Measurements from ENCODE around the gene LRRC63. TPM values are rescaled to one million over a fixed set of nuclear protein-coding genes. Genes with fewer than 3 reads are reported as not detected.
A peak's percentile ranks its signal among the peaks of the same experiment; 100 is the strongest.

Gene LRRC63
- total and polyA plus RNA-seq, 9 of the 15 experiments (the other 6 are each of a cell fraction or from before 2014, with no cell fraction given): 0.07 to 0.41 (median 0.24) TPM; not detected in 1

DNA sequence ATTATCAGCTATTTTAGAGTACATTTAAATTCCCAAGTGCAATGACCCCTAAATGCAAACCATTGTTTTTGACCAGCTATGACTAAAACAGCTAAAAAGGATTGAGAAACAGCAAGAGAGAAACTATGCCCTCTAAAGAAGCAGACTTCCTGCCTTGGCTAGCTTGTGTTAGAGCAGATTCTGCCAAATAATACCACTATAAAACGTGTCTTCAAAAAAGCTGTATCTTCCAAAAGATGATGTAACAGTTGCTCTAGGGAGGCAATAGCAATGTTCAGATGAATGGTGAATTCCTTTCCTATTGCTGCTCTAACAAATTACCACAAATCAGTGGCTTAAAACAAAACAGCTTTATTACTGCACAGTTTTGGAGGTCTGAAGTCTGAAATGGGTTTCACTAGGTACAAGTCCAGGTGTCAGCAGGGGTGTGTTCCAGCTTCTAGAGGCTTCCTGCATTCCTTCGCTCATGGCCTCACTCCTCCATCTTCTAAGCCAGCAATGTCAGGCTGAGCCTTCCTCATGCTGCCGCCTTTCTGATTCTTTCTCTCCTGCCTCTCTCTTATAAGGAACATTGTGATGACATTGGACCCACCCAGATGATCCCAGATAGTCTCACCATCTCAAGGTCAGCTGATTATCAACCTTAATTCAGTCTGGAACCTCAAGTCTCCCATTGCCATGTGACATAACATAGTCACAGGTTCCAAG lies 84.5 kb downstream of the LRRC63 start:
- FAIRE-seq (no peak), DNase-seq (ENCODE audit: extremely low read depth in 1 of 4, low spot score in 3 of 4) (no peak), ATAC-seq (peak; percentile 49)
- Histone ChIP-seq H3K4me3 (no peak overlapping the region), H3K9ac (ENCODE audit: insufficient read depth in 1 of 2, low read depth in 2 of 2, low read length in 2 of 2) (no peak overlapping the region), H3K36me3 (ENCODE audit: control insufficient read depth, insufficient read depth, low read length) (no peaks in the 10 kb centered on the region), H3K79me2 (ENCODE audit: control insufficient read depth, insufficient read depth, low read length) (no peaks in the 10 kb centered on the region), H3K4me2 (ENCODE audit: insufficient read depth, low read length) (no peak overlapping the region), H3K4me1 (replicated peaks in 1 of 2; ENCODE audit: control insufficient read depth in 2 of 2, insufficient read depth in 2 of 2, low read length in 2 of 2) (peaks cover 0 to 26% of the 10 kb centered on the region in 2 experiments; a peak in 3 of 5 replicates), H2AFZ (ENCODE audit: low read depth, low read length) (peak overlapping the region; percentile 55), H3K27me3 (ENCODE audit: control insufficient read depth in 2 of 2, insufficient read depth in 2 of 2, low read length in 2 of 2) (no peaks in the 10 kb centered on the region), H4K20me1 (replicated peaks; ENCODE audit: control insufficient read depth, insufficient read depth, low read length) (no peaks in the 10 kb centered on the region), H3K9me1 (ENCODE audit: control insufficient read depth, insufficient read depth, low read length) (no peaks in the 10 kb centered on the region), H3K27ac (ENCODE audit: extremely low read depth, low read depth, low read length) (no peak overlapping the region; the same call in 2 of the 3 replicates), H3K9me3 (replicated peaks; ENCODE audit: control insufficient read depth, insufficient read depth, low read depth, low read length) (no peaks in the 10 kb centered on the region)
- 67% methylated on average over 3 of the region's 3 CpGs for WGBS (ENCODE audit: insufficient coverage, low coverage, missing lambda C conversion rate)
- in situ Hi-C loops (cut with MboI) (loop anchor here (10.0 kb wide), 1 partner anchor 141 kb away; no protein-coding TSS in a partner anchor), intact Hi-C loops (cut with micrococcal nuclease) (no loop called here)
- CTCF ChIA-PET (ENCODE audit: low intra/inter-chr PET ratio): no interaction called here
- POLR2A ChIA-PET: interaction anchor here (0.7 to 1.3 kb wide), 3 partner anchors 8 to 141 kb away, joined by 3 read pairs; no protein-coding TSS in a partner anchor
- BruUV-seq (replicated peaks): no TSS peak
- no peak for TF ChIP-seq ZNF583 (CRISPR knock-in tag; IDR thresholded peaks at IDR 0.05)
- TF ChIP-seq, protein P1, sequence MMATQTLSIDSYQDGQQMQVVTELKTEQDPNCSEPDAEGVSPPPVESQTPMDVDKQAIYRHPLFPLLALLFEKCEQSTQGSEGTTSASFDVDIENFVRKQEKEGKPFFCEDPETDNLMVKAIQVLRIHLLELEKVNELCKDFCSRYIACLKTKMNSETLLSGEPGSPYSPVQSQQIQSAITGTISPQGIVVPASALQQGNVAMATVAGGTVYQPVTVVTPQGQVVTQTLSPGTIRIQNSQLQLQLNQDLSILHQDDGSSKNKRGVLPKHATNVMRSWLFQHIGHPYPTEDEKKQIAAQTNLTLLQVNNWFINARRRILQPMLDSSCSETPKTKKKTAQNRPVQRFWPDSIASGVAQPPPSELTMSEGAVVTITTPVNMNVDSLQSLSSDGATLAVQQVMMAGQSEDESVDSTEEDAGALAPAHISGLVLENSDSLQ (IDR thresholded peaks at IDR 0.05): no peak
- TF ChIP-seq ZNF75A (CRISPR knock-in tag; IDR thresholded peaks at IDR 0.05): no peak
- TF ChIP-seq TEAD2 (tag; IDR thresholded peaks at IDR 0.05): no peak
- TF ChIP-seq, protein P2, sequence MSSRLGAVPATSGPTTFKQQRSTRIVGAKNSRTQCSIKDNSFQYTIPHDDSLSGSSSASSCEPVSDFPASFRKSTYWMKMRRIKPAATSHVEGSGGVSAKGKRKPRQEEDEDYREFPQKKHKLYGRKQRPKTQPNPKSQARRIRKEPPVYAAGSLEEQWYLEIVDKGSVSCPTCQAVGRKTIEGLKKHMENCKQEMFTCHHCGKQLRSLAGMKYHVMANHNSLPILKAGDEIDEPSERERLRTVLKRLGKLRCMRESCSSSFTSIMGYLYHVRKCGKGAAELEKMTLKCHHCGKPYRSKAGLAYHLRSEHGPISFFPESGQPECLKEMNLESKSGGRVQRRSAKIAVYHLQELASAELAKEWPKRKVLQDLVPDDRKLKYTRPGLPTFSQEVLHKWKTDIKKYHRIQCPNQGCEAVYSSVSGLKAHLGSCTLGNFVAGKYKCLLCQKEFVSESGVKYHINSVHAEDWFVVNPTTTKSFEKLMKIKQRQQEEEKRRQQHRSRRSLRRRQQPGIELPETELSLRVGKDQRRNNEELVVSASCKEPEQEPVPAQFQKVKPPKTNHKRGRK (tag; IDR thresholded peaks at IDR 0.05): no peak
- no peak for TF ChIP-seq CREBBP (IDR thresholded peaks at IDR 0.05; ENCODE audit: low read depth, low read length)
- no peak for TF ChIP-seq TSHZ1 (CRISPR knock-in tag; IDR thresholded peaks at IDR 0.05)
- TF ChIP-seq, protein P3, sequence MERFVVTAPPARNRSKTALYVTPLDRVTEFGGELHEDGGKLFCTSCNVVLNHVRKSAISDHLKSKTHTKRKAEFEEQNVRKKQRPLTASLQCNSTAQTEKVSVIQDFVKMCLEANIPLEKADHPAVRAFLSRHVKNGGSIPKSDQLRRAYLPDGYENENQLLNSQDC (CRISPR knock-in tag; IDR thresholded peaks at IDR 0.05): no peak
- TF ChIP-seq KLF10 (CRISPR knock-in tag; IDR thresholded peaks at IDR 0.05): no peak
- TF ChIP-seq MAX (CRISPR knock-in tag; IDR thresholded peaks at IDR 0.05): no peak
- no peak for TF ChIP-seq NONO (IDR thresholded peaks at IDR 0.05; ENCODE audit: low read depth in 2 of 2, low read length in 1 of 2)
- TF ChIP-seq, protein P4, sequence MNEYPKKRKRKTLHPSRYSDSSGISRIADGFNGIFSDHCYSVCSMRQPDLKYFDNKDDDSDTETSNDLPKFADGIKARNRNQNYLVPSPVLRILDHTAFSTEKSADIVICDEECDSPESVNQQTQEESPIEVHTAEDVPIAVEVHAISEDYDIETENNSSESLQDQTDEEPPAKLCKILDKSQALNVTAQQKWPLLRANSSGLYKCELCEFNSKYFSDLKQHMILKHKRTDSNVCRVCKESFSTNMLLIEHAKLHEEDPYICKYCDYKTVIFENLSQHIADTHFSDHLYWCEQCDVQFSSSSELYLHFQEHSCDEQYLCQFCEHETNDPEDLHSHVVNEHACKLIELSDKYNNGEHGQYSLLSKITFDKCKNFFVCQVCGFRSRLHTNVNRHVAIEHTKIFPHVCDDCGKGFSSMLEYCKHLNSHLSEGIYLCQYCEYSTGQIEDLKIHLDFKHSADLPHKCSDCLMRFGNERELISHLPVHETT (CRISPR knock-in tag; conservative IDR thresholded peaks at IDR 0.05 in 1 of 2, IDR thresholded peaks at IDR 0.05 in 1 of 2): no peak
- TF ChIP-seq FOS (IDR thresholded peaks at IDR 0.05; ENCODE audit: extremely low read depth, insufficient read length): no peak

Measured in K562 (cell line).